ENCODE measurements around the gene UPP1.

Gene UPP1

DNA sequence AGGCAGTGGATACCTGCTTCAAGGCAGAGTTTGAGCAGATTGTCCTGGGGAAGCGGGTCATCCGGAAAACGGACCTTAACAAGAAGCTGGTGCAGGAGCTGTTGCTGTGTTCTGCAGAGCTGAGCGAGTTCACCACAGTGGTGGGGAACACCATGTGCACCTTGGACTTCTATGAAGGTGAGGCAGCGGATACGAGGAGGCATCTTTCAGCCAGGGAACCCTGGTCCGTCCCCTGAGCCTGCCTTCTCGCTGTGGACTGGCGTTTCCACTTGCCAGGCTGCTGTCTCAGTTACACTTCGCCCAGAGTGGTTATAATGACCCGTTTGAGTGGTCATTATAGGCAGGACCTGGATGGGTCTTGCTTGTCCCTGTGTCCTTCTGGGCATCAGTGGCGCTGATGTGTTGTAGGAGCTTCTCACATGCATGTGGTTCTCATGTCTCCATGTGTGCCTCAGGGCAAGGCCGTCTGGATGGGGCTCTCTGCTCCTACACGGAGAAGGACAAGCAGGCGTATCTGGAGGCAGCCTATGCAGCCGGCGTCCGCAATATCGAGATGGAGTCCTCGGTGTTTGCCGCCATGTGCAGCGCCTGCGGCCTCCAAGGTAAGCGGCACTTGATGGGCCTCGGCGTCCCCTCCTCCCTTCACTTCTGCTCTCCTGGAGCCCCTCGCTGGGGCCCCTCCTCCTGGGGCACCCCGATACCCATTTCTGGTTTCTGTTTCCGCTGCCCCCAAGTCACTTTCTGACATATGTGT is 18.0 kb downstream of the UPP1 start:
- TF ChIP-seq, protein P1, sequence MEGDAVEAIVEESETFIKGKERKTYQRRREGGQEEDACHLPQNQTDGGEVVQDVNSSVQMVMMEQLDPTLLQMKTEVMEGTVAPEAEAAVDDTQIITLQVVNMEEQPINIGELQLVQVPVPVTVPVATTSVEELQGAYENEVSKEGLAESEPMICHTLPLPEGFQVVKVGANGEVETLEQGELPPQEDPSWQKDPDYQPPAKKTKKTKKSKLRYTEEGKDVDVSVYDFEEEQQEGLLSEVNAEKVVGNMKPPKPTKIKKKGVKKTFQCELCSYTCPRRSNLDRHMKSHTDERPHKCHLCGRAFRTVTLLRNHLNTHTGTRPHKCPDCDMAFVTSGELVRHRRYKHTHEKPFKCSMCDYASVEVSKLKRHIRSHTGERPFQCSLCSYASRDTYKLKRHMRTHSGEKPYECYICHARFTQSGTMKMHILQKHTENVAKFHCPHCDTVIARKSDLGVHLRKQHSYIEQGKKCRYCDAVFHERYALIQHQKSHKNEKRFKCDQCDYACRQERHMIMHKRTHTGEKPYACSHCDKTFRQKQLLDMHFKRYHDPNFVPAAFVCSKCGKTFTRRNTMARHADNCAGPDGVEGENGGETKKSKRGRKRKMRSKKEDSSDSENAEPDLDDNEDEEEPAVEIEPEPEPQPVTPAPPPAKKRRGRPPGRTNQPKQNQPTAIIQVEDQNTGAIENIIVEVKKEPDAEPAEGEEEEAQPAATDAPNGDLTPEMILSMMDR (IDR thresholded peaks at IDR 0.05; ENCODE audit: extremely low read depth, missing control alignments) = no peak
- DNase-seq (ENCODE audit: low spot score) = no peak

DNA sequence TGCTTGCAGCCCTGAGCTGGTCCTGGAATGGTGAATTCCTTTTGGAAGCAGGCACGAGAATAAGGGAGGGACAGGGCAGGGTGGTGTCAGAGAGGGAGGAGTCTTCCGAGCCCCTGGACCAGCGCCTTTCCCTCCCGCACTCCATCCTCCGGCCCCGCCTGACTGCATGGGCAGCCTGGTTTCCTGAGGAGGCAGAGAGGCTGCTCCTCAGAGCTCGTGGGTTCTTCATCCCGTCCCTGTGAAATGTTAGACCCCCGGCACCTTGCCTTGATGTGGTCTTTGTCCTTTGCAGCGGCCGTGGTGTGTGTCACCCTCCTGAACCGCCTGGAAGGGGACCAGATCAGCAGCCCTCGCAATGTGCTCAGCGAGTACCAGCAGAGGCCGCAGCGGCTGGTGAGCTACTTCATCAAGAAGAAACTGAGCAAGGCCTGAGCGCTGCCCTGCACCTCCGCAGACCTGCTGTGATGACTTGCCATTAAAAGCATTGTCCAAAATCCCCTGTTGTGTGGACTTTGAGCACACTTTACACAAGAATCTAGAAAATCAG is 18.9 kb downstream of the UPP1 start:
- DNase-seq (ENCODE audit: low spot score) = no peak
- TF ChIP-seq, protein P1 (IDR thresholded peaks at IDR 0.05; ENCODE audit: extremely low read depth, missing control alignments) = no peak

DNA sequence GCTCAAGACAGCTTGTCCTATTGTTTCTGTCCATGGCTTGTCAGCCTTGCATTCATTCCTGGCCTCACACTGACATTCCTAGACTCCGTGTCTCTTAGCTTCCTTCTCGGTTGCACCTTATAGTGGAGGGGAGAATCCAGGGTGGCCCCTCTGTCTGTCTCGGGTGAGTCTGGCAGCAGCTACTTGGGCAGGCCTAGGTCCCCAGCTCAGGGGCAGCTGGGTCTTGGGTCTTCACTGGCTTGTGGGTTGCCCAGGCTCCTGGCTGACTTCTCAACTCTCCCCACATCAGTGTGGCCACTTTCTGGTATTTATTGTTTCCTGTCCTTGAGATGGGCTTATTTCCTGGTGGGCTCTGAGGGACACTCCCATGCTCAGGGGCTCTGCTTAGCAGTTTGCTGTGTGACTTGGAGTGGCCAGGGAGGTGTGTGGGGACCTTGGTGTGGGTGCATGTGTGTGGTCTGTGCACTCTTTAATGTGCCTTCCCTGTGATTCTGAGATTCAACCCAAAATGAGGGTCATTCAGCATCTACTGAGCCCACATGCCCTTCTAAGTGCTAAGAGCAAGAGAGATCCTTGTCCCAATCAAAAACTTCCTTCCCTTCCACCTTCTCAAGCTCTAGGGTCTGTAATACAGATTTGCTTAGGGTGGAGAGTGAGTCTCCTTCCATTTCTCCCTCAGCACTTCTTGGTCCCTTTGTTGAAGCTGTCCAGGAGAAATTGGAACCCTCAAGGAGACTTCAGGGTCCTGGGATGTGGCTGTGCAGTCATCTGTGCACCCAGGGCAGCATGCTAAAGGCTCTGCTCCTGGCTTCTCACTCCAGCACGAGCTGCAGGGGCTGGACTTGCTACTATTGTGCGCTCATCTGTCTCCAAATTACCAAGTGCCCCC is 20.1 kb downstream of the UPP1 start:
- TF ChIP-seq, protein P1 (IDR thresholded peaks at IDR 0.05; ENCODE audit: extremely low read depth, missing control alignments) = no peak

DNA sequence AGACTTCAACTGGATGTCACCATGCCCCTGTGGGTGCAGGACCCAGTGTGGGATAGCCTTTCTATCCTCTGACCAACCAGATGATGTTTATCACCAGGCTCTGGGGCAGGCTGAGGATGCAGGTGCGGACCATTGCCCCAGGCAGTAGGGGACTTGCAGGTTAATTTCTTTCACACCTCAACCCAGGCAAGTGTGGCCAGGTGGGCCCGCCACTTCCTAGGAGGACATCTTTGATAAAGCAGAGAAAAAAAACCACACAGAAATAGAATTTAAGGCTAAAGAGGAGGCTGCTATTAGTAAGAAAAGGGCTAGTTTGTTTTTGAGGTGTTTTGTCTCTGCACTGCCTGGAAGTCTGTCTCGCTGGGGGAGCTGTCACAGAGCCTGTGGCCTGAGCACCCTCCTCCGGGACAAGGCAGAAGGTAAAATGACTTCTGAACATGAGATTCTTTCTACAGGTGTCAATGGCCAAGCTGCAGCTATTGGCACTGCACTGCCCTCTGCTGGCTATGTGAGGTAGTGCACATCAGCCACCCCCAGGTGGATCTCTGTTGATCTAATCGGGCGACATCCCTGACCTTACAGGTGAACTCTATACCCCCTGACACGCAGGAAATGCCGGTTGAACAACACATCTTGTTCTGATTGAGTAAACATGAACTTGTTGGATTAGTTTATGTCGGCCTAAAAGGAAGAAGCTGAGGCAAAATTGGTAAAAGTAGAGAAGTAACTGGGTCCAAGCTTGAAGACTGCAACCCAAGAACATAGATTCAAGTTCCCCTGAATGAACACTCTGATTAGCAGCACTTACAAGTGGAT is 21.0 kb downstream of the UPP1 start:
- TF ChIP-seq, protein P1 (IDR thresholded peaks at IDR 0.05; ENCODE audit: extremely low read depth, missing control alignments) = peak; percentile 91
- peak; percentile 77 for DNase-seq (ENCODE audit: low spot score)

More for the DNA sequence above, 20.1 kb downstream of the UPP1 start:
- DNase-seq (ENCODE audit: low spot score) = no peak

DNA sequence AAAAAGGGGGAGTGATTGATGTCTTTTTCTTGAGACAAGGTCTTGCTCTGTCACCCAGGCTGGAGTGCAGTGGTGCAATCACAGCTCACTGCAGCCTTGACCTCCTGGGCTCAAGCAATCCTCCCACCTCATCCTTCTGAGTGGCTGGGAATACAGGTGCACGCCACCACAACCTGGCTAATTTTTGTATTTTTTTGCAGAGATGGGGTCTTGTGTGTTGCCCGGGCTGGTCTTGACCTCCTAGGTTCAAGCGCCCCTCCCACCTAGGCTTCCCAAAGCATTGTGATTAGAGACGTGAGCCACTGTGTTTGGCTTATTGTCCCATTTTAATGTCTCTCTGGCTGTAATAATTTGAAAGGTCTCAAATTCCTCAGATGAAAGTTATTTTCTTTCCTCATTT is 21.8 kb downstream of the UPP1 start:
- DNase-seq (ENCODE audit: low spot score) = no peak
- TF ChIP-seq, protein P1 (IDR thresholded peaks at IDR 0.05; ENCODE audit: extremely low read depth, missing control alignments) = no peak

DNA sequence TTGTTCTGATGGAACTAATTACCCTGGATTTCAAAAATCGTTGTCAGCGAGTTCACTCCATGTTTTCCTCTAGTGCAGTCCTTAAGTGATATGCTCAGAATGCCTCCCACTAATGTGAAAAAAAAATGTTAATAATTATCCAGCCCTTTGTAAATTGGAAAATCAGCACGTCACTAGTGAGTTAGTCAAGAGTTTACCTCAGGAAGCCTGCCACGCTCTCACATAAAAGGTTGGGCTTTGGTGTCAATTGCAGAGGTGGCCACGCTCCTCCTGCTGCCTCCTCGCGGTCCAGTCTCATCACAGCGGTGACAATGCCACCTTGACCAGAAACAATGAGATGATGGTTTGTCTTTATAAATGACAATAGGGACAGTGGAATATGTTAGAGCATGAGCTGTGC is 22.5 kb downstream of the UPP1 start:
- no peak for DNase-seq (ENCODE audit: low spot score)
- TF ChIP-seq, protein P1 (IDR thresholded peaks at IDR 0.05; ENCODE audit: extremely low read depth, missing control alignments) = no peak
